Measurements from ENCODE around the gene PPARD. TPM values are rescaled to one million over a fixed set of nuclear protein-coding genes. Genes with fewer than 3 reads are reported as not detected.

The PPARD gene
- total and polyA plus RNA-seq, 2 of the 13 experiments (the other 11 are each of a cell fraction or from before 2014, with no cell fraction given), result 6.1 to 13.3 TPM

DNA sequence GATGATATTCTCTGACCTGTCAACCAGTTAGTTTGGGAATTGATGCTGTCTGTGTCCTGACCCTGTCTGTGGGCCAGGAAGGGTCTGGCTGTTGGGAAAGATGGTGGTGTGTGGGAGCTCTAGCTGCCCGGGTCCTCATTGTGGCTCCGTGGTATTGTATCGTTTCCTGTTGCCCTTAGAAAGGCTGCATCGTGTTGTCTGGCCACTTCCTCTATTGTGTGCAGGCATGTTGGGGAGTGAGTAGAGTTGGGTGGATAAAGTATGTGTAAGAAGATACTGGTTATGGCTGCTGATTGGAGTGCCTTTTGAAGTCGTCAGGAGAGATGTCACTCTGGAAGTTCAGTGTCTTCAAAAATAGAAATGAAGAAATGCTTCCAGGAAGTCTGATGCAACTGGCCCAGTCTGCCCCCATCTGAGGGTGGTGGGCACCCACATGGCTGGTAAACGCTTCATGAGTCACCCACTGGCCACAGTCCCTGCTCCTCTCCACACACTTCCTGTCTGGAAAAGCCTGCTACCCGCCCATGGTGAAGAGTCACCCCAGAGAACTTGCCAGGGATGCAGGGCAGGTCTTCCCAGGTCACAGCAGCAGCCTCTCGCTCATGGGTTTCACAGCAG lies 27.9 kb downstream of the PPARD start (continued):
- TF ChIP-seq, protein P1, sequence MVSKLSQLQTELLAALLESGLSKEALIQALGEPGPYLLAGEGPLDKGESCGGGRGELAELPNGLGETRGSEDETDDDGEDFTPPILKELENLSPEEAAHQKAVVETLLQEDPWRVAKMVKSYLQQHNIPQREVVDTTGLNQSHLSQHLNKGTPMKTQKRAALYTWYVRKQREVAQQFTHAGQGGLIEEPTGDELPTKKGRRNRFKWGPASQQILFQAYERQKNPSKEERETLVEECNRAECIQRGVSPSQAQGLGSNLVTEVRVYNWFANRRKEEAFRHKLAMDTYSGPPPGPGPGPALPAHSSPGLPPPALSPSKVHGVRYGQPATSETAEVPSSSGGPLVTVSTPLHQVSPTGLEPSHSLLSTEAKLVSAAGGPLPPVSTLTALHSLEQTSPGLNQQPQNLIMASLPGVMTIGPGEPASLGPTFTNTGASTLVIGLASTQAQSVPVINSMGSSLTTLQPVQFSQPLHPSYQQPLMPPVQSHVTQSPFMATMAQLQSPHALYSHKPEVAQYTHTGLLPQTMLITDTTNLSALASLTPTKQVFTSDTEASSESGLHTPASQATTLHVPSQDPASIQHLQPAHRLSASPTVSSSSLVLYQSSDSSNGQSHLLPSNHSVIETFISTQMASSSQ (IDR thresholded peaks at IDR 0.05; ENCODE audit: low read depth), result no peak; the same call in 1 of the 2 replicates
- TF ChIP-seq, protein P1 (CRISPR knock-in tag; IDR thresholded peaks at IDR 0.05; ENCODE audit: borderline replicate concordance), result 0 out of 2 replicates have a peak, but pooled peaks have one; percentile 38
- TF ChIP-seq ZFP62 (CRISPR knock-in tag; IDR thresholded peaks at IDR 0.05) (no peak), ZNF570 (CRISPR knock-in tag; IDR thresholded peaks at IDR 0.05; ENCODE audit: borderline replicate concordance) (no peak), ZNF644 (CRISPR knock-in tag; IDR thresholded peaks at IDR 0.05; ENCODE audit: low read depth) (peak; percentile 54; the same call in 1 of the 2 replicates), RXRB (CRISPR knock-in tag; IDR thresholded peaks at IDR 0.05; ENCODE audit: borderline replicate concordance) (peak; percentile 77), ZNF143 (CRISPR knock-in tag; IDR thresholded peaks at IDR 0.05) (no peak), ZNF782 (CRISPR knock-in tag; IDR thresholded peaks at IDR 0.05; ENCODE audit: borderline replicate concordance) (0 out of 2 replicates have a peak, but pooled peaks have one; percentile 36), JUND (CRISPR knock-in tag; IDR thresholded peaks at IDR 0.05) (no peak), GATAD1 (CRISPR knock-in tag; IDR thresholded peaks at IDR 0.05) (no peak; the same call in 1 of the 2 replicates), SP2 (CRISPR knock-in tag; IDR thresholded peaks at IDR 0.05) (0 out of 2 replicates have a peak, but pooled peaks have one; percentile 41), ETV5 (CRISPR knock-in tag; IDR thresholded peaks at IDR 0.05; ENCODE audit: borderline replicate concordance) (peak; percentile 70; the same call in 1 of the 2 replicates), ELF3 (CRISPR knock-in tag; IDR thresholded peaks at IDR 0.05) (peak; percentile 85), FOXK1 (CRISPR knock-in tag; IDR thresholded peaks at IDR 0.05; ENCODE audit: borderline replicate concordance, low read depth) (peak; percentile 74; the same call in 1 of the 2 replicates), HOXA7 (CRISPR knock-in tag; IDR thresholded peaks at IDR 0.05) (no peak), HNF1B (CRISPR knock-in tag; IDR thresholded peaks at IDR 0.05) (peak; percentile 24; the same call in 1 of the 2 replicates), ZNF556 (CRISPR knock-in tag; IDR thresholded peaks at IDR 0.05; ENCODE audit: borderline replicate concordance) (no peak), ZBTB42 (CRISPR knock-in tag; IDR thresholded peaks at IDR 0.05) (no peak)
- TF ChIP-seq, protein P2, sequence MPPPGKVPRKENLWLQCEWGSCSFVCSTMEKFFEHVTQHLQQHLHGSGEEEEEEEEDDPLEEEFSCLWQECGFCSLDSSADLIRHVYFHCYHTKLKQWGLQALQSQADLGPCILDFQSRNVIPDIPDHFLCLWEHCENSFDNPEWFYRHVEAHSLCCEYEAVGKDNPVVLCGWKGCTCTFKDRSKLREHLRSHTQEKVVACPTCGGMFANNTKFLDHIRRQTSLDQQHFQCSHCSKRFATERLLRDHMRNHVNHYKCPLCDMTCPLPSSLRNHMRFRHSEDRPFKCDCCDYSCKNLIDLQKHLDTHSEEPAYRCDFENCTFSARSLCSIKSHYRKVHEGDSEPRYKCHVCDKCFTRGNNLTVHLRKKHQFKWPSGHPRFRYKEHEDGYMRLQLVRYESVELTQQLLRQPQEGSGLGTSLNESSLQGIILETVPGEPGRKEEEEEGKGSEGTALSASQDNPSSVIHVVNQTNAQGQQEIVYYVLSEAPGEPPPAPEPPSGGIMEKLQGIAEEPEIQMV (CRISPR knock-in tag; IDR thresholded peaks at IDR 0.05; ENCODE audit: low read depth), result no peak

Measured in HepG2 (cell line).